ENCODE data around the gene COL20A1.

DNA sequence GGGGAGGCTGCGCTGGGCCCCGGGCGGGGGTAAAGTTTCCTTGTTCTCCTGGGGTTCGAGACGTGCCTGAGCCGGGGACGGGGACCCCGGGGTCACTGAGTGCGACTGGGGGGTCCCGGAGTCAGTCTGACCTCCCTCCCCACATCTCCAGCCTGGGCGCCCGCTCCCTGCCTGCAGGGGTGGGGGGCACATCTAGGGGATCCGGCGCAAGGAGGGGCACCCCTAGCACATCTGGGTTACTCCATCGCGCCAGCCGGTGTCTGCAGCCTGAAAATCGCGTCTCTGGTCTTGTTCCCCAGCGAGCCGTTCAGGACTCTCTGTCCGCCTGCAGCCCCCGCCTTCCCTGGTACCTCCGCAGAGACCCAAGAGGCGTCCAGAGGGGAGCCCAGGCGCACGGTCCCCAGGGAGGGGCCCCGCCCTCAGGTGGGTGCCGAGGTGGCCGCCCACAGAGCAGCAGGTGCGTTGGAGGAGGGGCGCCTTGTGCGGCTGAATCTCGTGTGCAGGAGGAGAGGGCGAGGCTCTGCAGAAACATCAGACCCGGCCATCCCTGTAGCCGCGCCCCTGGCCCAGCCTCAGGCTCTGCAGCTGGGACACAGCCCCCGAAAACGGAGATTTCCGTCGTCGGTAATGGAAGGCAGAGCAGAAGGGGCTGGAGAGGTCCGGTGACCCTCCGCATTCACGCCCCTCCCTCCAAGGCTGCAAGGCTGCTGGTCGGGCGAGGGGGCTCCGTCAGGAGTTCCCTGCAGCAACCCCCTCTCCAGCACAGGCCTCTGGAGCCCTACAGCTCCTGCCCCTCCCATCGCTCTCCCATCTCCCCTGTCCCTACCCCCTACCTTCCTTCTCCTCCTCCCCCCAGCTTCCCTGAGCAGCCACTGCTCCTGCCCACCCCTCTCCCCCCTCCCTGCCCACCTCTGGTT, 68.8 kb downstream of the COL20A1 start:
- TF ChIP-seq CTCF (conservative IDR thresholded peaks at IDR 0.05 in 1 of 2, IDR thresholded peaks at IDR 0.05 in 1 of 2; ENCODE audit: low read depth in 1 of 2, low read length in 2 of 2): no peak
- no peak for TF ChIP-seq EZH2 (IDR thresholded peaks at IDR 0.05; ENCODE audit: low read length, missing control alignments)

Measured in fibroblast of lung (primary cell).